GM23338 (cell line): ENCODE data around the gene RXRB. TPM values are rescaled to one million over a fixed set of nuclear protein-coding genes. Genes with fewer than 3 reads are reported as not detected.
A peak's percentile ranks its signal among the peaks of the same experiment; 100 is the strongest.

Experiments used
- ATAC-seq: fragments of 200-7000 bp; cut with Tn5 transposase; 3 replicates; pipeline ENCODE4 v1.9.1; 2020
- DNase-seq: peaks from one replicate; pipeline ENCODE4 v3.0.0-alpha.2; 2015; ENCODE audit warnings: low spot score
- H2AFZ ChIP-seq: fragments of 200-600 bp; sonication (generic); 2 replicates; pipeline ENCODE4 v1.8.0; 2016; ENCODE audit warnings: antibody characterized with exemption, mild to moderate bottlenecking, moderate library complexity
- H3F3A ChIP-seq: fragments of 200-600 bp; sonication (generic); replicated peaks from 2 replicates; pipeline ENCODE4 v1.8.0; 2017; ENCODE audit warnings: antibody characterized with exemption, mixed run types, low read depth
- H3K27ac ChIP-seq: fragments of 200-600 bp; sonication (generic); 2 replicates; pipeline ENCODE4 v1.6.1; 2016; ENCODE audit warnings: low read depth
- H3K27me3 ChIP-seq: fragments of 200-600 bp; sonication (generic); 2 replicates; pipeline ENCODE4 v1.8.0; 2016; ENCODE audit warnings: mild to moderate bottlenecking, mixed run types, moderate library complexity; ENCODE audit not compliant: insufficient read depth
- H3K36me3 ChIP-seq: fragments of 200-600 bp; sonication (generic); 2 replicates; pipeline ENCODE4 v1.8.0; 2016; ENCODE audit warnings: mild to moderate bottlenecking; ENCODE audit not compliant: insufficient read depth
- H3K4me1 ChIP-seq: fragments of 200-600 bp; sonication (generic); 2 replicates; pipeline ENCODE4 v1.8.0; 2016; ENCODE audit warnings: mild to moderate bottlenecking, moderate library complexity; ENCODE audit not compliant: insufficient read depth
- H3K4me2 ChIP-seq: fragments of 200-600 bp; sonication (generic); 2 replicates; pipeline ENCODE4 v1.7.1; 2017; ENCODE audit warnings: mixed run types
- H3K4me3 ChIP-seq: fragments of 200-600 bp; sonication (generic); 2 replicates; pipeline ENCODE4 v1.6.1; 2016; ENCODE audit warnings: mixed run types
- H3K79me2 ChIP-seq: fragments of 200-600 bp; sonication (generic); replicated peaks from 2 replicates; pipeline ENCODE4 v1.8.0; 2017; ENCODE audit warnings: mild to moderate bottlenecking; ENCODE audit not compliant: insufficient read depth
- H3K9me2 ChIP-seq: fragments of 200-600 bp; sonication (generic); 2 replicates; pipeline ENCODE4 v1.8.0; 2017; ENCODE audit not compliant: insufficient read depth
- H4K20me1 ChIP-seq: fragments of 200-600 bp; sonication (generic); replicated peaks from 2 replicates; pipeline ENCODE4 v1.8.0; 2017; ENCODE audit warnings: mild to moderate bottlenecking; ENCODE audit not compliant: insufficient read depth
- H3K27ac Mint-ChIP-seq: 2 replicates; pipeline ENCODE4 v1.8.0; 2020; ENCODE audit warnings: inconsistent platforms, mild to moderate bottlenecking, moderate library complexity, mixed read lengths
- H3K27me3 Mint-ChIP-seq: 3 replicates; pipeline ENCODE4 v1.8.0; 2022; ENCODE audit warnings: low read depth, mild to moderate bottlenecking, moderate library complexity, mixed read lengths, inconsistent platforms; ENCODE audit not compliant: insufficient read depth, poor library complexity
- H3K36me3 Mint-ChIP-seq: 3 replicates; pipeline ENCODE4 v1.8.0; 2021; ENCODE audit warnings: low read depth, mild to moderate bottlenecking, inconsistent platforms, moderate library complexity, mixed read lengths
- H3K4me1 Mint-ChIP-seq: 3 replicates; pipeline ENCODE4 v1.8.0; 2020; ENCODE audit warnings: mild to moderate bottlenecking, inconsistent platforms, mixed read lengths
- H3K4me3 Mint-ChIP-seq: 3 replicates; pipeline ENCODE4 v1.8.0; 2021; ENCODE audit warnings: moderate library complexity, mild to moderate bottlenecking, inconsistent platforms, mixed read lengths
- H3K9me3 Mint-ChIP-seq: 3 replicates; pipeline ENCODE4 v1.8.0; 2020; ENCODE audit warnings: moderate library complexity, mild to moderate bottlenecking, inconsistent platforms, mixed read lengths
- CREB1 ChIP-seq: fragments of 250-450 bp; sonication (Bioruptor Pico); IDR thresholded peaks from 2 replicates; pipeline ENCODE4 v1.5.0; 2020; ENCODE audit warnings: low read depth, mild to moderate bottlenecking, moderate library complexity
- CTCF ChIP-seq, 2 experiments: fragments of 200-600 bp in 1 of 2; sonication (generic) in 1 of 2; conservative IDR thresholded peaks; 2 replicates each; pipeline versions ENCODE4 v1.5.1 to v1.6.1; 2016 to 2017; ENCODE audit warnings: antibody characterized with exemption in 2 of 2, low read depth in 2 of 2, mild to moderate bottlenecking in 2 of 2, moderate library complexity in 1 of 2
- ETS1 ChIP-seq: IDR thresholded peaks from 2 replicates; pipeline ENCODE4 v1.6.1; 2016; ENCODE audit warnings: antibody characterized with exemption
- EZH2 ChIP-seq: fragments of 200-600 bp; sonication (generic); IDR thresholded peaks from one replicate; pipeline ENCODE4 v1.8.0; 2017; ENCODE audit warnings: antibody characterized with exemption, mild to moderate bottlenecking, low read depth; ENCODE audit not compliant: unreplicated experiment
- EZH2phosphoT487 ChIP-seq: fragments of 200-600 bp; sonication (generic); IDR thresholded peaks from one replicate; pipeline ENCODE4 v1.8.1; 2018; ENCODE audit warnings: antibody characterized with exemption; ENCODE audit not compliant: unreplicated experiment
- JUNB ChIP-seq: IDR thresholded peaks from one replicate; pipeline ENCODE4 v1.6.1; 2016; ENCODE audit warnings: antibody characterized with exemption; ENCODE audit not compliant: unreplicated experiment
- NANOG ChIP-seq: IDR thresholded peaks from 2 replicates; pipeline ENCODE4 v1.6.1; 2016; ENCODE audit warnings: antibody characterized with exemption, borderline replicate concordance
- POLR2AphosphoS5 ChIP-seq: IDR thresholded peaks from 2 replicates; pipeline ENCODE4 v1.6.1; 2016; ENCODE audit warnings: antibody characterized with exemption, low read depth
- REST ChIP-seq: IDR thresholded peaks from one replicate; pipeline ENCODE4 v1.6.1; 2018; ENCODE audit warnings: antibody characterized with exemption; ENCODE audit not compliant: unreplicated experiment
- STAT1 ChIP-seq: IDR thresholded peaks from one replicate; pipeline ENCODE4 v1.6.1; 2016; ENCODE audit warnings: antibody characterized with exemption; ENCODE audit not compliant: unreplicated experiment
- ZNF114 ChIP-seq: fragments of 250-450 bp; sonication (Bioruptor Pico); IDR thresholded peaks from 2 replicates; pipeline ENCODE4 v1.5.0; 2020; ENCODE audit warnings: mild to moderate bottlenecking, moderate library complexity
- ZNF331 ChIP-seq: fragments of 250-450 bp; sonication (Bioruptor Pico); IDR thresholded peaks from 2 replicates; pipeline ENCODE4 v1.5.0; 2020; ENCODE audit warnings: low read depth, mild to moderate bottlenecking, moderate library complexity
- ZNF462 ChIP-seq: fragments of 250-450 bp; sonication (Bioruptor Pico); IDR thresholded peaks from 2 replicates; pipeline ENCODE4 v1.5.0; 2020; ENCODE audit warnings: mild to moderate bottlenecking, moderate library complexity
- polyA plus RNA-seq: library from polyadenylated mRNA; unstranded; fragments of >200 nt; fragmentation: Nextera tagmentation; extraction: Ambion mirVana; gene quantifications from 2 replicates; pipeline ENCODE4 v1.2.1, GENCODE V29; 2016
- total RNA-seq: library from RNA; depleted of rRNA; stranded (reverse); fragments of >200 nt; shearing (Covaris generic); gene quantifications from 2 replicates; pipeline ENCODE4 v1.2.3, GENCODE V29; 2014

Gene RXRB
- total and polyA plus RNA-seq, 2 experiments from 2014 or later = 6.9 to 11.6 TPM

- Mint-ChIP-seq H3K27ac (no peak overlapping the region), H3K27me3 (peaks cover 76% of the 10 kb centered on the region), H3K4me1 (peaks cover 43% of the 10 kb centered on the region), H3K36me3 (peaks cover 19% of the 10 kb centered on the region), H3K4me3 (peak overlapping the region; percentile 92), H3K9me3 (peaks cover 3% of the 10 kb centered on the region; the same call in 1 of the 3 replicates)
- DNase-seq (peak; percentile 71), ATAC-seq (peak; percentile 33)
- peak overlapping the region; percentile 97 for H2AFZ ChIP-seq
- H3K4me2 ChIP-seq = peak overlapping the region; percentile 99
- H3K4me1 ChIP-seq = peaks cover 44% of the 10 kb centered on the region
- H3K79me2 ChIP-seq = peaks cover 5% of the 10 kb centered on the region; the same call in 1 of the 2 replicates
- H3K4me3 ChIP-seq = peak overlapping the region; percentile 90
- H4K20me1 ChIP-seq = peaks cover 15% of the 10 kb centered on the region; the same call in 1 of the 2 replicates
- peaks cover 7% of the 10 kb centered on the region; the same call in 1 of the 2 replicates for H3F3A ChIP-seq
- H3K36me3 ChIP-seq = no peaks in the 10 kb centered on the region
- no peaks in the 10 kb centered on the region for H3K9me2 ChIP-seq
- H3K27me3 ChIP-seq = peaks cover 95% of the 10 kb centered on the region
- no peak for TF ChIP-seq CTCF (conservative IDR thresholded peaks at IDR 0.05; ENCODE audit: low read depth in 2 of 2)
- TF ChIP-seq STAT1 = no peak
- TF ChIP-seq NANOG = no peak
- TF ChIP-seq ZNF331 (CRISPR knock-in tag) = no peak
- no peak for TF ChIP-seq CREB1 (CRISPR knock-in tag)
- TF ChIP-seq JUNB = no peak
- TF ChIP-seq EZH2 = peak; percentile 70
- TF ChIP-seq ZNF114 (CRISPR knock-in tag) = no peak
- TF ChIP-seq REST = no peak
- no peak for TF ChIP-seq EZH2phosphoT487
- no peak for TF ChIP-seq ZNF462 (CRISPR knock-in tag)
- TF ChIP-seq POLR2AphosphoS5 = peak; percentile 49; the same call in 1 of the 2 replicates
- TF ChIP-seq ETS1 = no peak
- H3K27ac ChIP-seq = no peak overlapping the region
Measured at GRCh38 chr6:33213166-33213988, 12.9 kb upstream of the RXRB start.
